Stomach (tissue), 9 donors: ENCODE data around the gene SLC26A2. TPM values are rescaled to one million over a fixed set of nuclear protein-coding genes. Genes with fewer than 3 reads are reported as not detected.

Source experiments
- DNase-seq, 2 donors: peaks; one replicate each; pipeline versions ENCODE4 v3.0.0 to v3.0.0-alpha.2; 2013 to 2019
- H3K27ac ChIP-seq, 5 donors: fragments of 200-600 bp in 4 of 5; sonication (generic) in 4 of 5; one replicate each; pipeline ENCODE4 v1.5.1; 2013 to 2019; ENCODE audit warnings: mild to moderate bottlenecking in 1 of 5, moderate library complexity in 1 of 5
- H3K27me3 ChIP-seq, 3 donors: fragments of 200-600 bp; sonication (generic); one replicate each; pipeline ENCODE4 v1.5.1; 2017 to 2019; ENCODE audit warnings: mixed run types in 1 of 3
- H3K36me3 ChIP-seq, 4 donors: fragments of 200-600 bp; sonication (generic); 1 replicate in 3 of 4; 2 replicates in 1 of 4; pipeline ENCODE4 v1.5.1; 2016 to 2019
- H3K4me1 ChIP-seq, 4 donors: fragments of 200-600 bp; sonication (generic); one replicate each; pipeline ENCODE4 v1.5.1; 2016 to 2019
- H3K4me3 ChIP-seq, 4 donors: fragments of 200-600 bp; sonication (generic) in 3 of 4; one replicate each; pipeline ENCODE4 v1.5.1; 2016 to 2019; ENCODE audit warnings: mild to moderate bottlenecking in 1 of 4
- H3K9me3 ChIP-seq, 4 donors: fragments of 200-600 bp; sonication (generic); one replicate each; pipeline ENCODE4 v1.5.1; 2016 to 2019
- EP300 ChIP-seq: sonication (generic); formaldehyde crosslinking; IDR thresholded peaks from one replicate; pipeline ENCODE4 v1.6.1; 2017; ENCODE audit warnings: antibody characterized with exemption
- POLR2A ChIP-seq, 4 donors: fragments of 450-650 bp; IDR thresholded peaks; one replicate each; pipeline ENCODE4 v1.6.1; 2016; ENCODE audit warnings: antibody characterized with exemption in 4 of 4, control low read depth in 2 of 4, mild to moderate bottlenecking in 1 of 4, moderate library complexity in 1 of 4
- POLR2AphosphoS5 ChIP-seq, 3 donors: sonication (generic); formaldehyde crosslinking; IDR thresholded peaks; one replicate each; pipeline ENCODE4 v1.6.1; 2016; ENCODE audit warnings: antibody characterized with exemption in 3 of 3
- WGBS, 5 donors: extraction: QIAGEN DNeasy Blood & Tissue Kit in 3 of 5; methylation state at CpG; one replicate each; pipeline versions ENCODE4 v1.1.5 to v1.1.7; 2013 to 2018; 5-methylcytosine and 5-hydroxymethylcytosine counted together
- intact Hi-C: fragments of 100-400 bp; cut with DNase I; formaldehyde crosslinking; loops from one replicate; pipeline ENCODE4 v1.15.1; 2023; ENCODE audit warnings: low total_unique reads
- polyA plus RNA-seq, 3 donors: library from polyadenylated mRNA; stranded (reverse); fragments of 200-250 nt; gene quantifications; one replicate each; pipeline ENCODE4 v1.2.3, GENCODE V29; 2013
- total RNA-seq, 5 donors: library from RNA; depleted of rRNA; stranded (reverse); fragments of >200 nt; gene quantifications; one replicate each; pipeline versions ENCODE4 v1.1.0 to v1.2.3, GENCODE V29; 2014 to 2016
- TF ChIP-seq, protein P1 (sequence below), 7 experiments: fragments of 450-650 bp in 4 of 7; fragments of 200-600 bp in 3 of 7; sonication (generic) in 3 of 7; IDR thresholded peaks; one replicate each; pipeline ENCODE4 v1.5.1; 2016 to 2019; ENCODE audit warnings: antibody characterized with exemption in 7 of 7, control low read depth in 2 of 7, mild to moderate bottlenecking in 1 of 7
- donor health status: healthy with polysubstance abuse.
- donor health status: Bipolar disorder and iron deficiency.
- donor health status: healthy.

The SLC26A2 gene
- total and polyA plus RNA-seq, 8 donors = 0.81 to 135 (median 7.5) TPM

DNA sequence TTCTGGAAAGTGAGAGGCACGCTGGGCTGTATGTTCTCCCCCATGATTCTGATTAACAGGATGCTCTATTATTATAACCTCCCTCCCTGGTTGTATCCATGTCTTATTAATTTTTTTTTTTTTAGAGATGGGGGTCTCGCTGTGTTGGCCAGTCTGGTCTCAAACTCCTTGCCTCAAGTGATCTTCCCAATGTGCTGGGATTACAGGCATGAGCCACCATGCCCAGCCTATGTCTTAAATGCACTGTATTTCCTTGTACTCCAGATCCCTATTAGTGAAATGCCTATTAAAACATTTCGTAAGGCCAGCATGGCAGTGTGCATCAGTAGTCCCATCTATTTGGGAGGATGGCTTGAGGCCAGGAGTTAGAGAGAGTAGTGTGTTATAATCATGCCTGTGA lies 32.9 kb downstream of the SLC26A2 start:
- WGBS, 5 donors = 90 to 94% (median 92%) methylated on average over 3 of the region's 3 CpGs
- Histone ChIP-seq H3K9me3 (no peaks in the 10 kb centered on the region), H3K36me3 (peaks cover 0 to 27% (median 21%) of the 10 kb centered on the region in 4 donors), H3K27me3 (no peaks in the 10 kb centered on the region), H3K4me1 (peaks cover 0 to 5% (median 0%) of the 10 kb centered on the region in 4 donors), H3K4me3 (no peak overlapping the region), H3K27ac (no peak overlapping the region)
- TF ChIP-seq POLR2AphosphoS5 (IDR thresholded peaks at IDR 0.05) (no peak), EP300 (no peak), POLR2A (IDR thresholded peaks at IDR 0.05) (no peak)
- TF ChIP-seq, protein P1, sequence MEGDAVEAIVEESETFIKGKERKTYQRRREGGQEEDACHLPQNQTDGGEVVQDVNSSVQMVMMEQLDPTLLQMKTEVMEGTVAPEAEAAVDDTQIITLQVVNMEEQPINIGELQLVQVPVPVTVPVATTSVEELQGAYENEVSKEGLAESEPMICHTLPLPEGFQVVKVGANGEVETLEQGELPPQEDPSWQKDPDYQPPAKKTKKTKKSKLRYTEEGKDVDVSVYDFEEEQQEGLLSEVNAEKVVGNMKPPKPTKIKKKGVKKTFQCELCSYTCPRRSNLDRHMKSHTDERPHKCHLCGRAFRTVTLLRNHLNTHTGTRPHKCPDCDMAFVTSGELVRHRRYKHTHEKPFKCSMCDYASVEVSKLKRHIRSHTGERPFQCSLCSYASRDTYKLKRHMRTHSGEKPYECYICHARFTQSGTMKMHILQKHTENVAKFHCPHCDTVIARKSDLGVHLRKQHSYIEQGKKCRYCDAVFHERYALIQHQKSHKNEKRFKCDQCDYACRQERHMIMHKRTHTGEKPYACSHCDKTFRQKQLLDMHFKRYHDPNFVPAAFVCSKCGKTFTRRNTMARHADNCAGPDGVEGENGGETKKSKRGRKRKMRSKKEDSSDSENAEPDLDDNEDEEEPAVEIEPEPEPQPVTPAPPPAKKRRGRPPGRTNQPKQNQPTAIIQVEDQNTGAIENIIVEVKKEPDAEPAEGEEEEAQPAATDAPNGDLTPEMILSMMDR (IDR thresholded peaks at IDR 0.05) = no peak
- no peak for DNase-seq
- intact Hi-C loops = loop anchor here (5.0 to 10.0 kb wide), 2 partner anchors 161 to 359 kb away; no protein-coding TSS in a partner anchor

DNA sequence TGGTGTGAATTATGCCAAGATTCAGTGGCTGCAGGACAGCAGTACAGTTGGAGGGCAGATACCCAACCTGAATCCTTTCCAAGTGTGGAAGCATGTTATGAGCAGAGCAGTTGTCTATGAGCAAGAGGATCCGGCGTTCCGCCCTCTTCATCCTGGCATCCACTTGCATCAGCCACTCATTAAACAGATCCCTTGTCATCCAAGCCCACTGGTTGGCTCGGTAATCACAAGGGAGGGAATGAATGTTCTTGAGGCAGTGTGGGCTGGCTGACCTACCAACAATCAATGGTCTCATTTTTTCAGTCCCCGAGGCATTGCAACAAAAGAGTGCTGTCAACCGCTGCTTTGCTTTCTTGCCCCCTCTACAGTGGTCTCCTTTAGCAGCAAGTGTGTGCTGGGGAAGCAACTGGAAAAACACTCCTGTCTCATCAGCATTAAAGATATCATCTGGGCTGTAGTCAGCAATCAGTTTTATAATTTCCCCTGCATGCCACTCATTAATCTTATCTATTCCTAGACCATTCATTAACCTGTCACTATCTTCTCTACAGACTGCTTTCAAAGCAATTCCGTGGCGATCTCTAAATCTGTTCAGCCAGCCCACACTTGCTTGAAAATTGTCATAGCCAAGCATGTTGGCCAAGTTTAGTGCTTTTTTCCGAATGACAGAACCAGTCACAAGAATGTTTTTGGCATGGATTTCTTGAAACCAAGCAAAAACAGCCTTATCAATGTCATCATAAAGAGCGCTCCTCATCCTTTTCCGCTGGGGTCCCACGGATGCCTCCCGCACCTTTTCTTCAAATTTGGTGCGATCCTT lies 35.0 kb downstream of the SLC26A2 start:
- DNase-seq = no peak
- H3K27ac ChIP-seq = no peak overlapping the region
- peaks cover 0 to 27% (median 21%) of the 10 kb centered on the region in 4 donors for H3K36me3 ChIP-seq
- H3K27me3 ChIP-seq = no peaks in the 10 kb centered on the region
- intact Hi-C loops = loop anchor here (10.0 kb wide), 1 partner anchor 361 kb away; no protein-coding TSS in a partner anchor
- H3K9me3 ChIP-seq = no peaks in the 10 kb centered on the region
- H3K4me1 ChIP-seq = peaks cover 7 to 18% (median 11%) of the 10 kb centered on the region in 4 donors
- no peak for TF ChIP-seq POLR2A (IDR thresholded peaks at IDR 0.05)
- TF ChIP-seq, protein P1 (IDR thresholded peaks at IDR 0.05) = no peak
- TF ChIP-seq POLR2AphosphoS5 (IDR thresholded peaks at IDR 0.05) = no peak
- TF ChIP-seq EP300 = no peak
- WGBS, 5 donors = 87 to 95% (median 90%) methylated on average over 14 of the region's 14 CpGs
- no peak overlapping the region for H3K4me3 ChIP-seq

DNA sequence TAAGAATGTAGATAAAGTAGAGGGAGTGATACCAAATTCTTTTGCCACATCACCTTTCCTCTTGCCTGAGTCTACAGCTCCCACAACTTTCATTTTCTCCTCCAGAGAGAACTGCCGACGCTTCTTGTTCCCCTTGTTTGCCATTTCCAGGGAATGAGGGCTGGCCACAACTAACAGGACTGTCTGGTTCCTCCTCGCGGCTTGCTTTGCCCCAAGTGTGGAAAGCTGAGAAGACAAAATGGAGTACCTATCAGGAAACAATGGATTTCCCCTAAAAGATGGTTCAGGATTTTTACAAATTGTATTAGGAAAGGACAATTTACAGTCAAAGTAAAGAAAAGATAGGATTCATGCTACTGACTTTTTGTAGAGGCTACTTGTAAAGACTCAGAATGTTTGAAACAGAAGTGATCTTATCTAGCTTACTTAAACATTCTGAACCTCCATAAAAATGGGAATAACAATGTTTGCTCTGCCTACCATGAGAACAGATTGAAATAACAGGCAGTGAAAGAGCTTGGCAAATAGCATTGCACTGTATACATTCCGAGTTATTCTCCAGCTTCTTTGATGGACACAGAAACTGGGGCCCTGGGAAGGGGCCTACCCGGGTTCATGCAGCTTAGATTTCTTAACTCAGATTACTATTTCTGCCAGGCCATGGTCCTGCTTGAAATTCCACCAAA lies 35.8 kb downstream of the SLC26A2 start:
- intact Hi-C loops = loop anchor here (10.0 kb wide), 1 partner anchor 362 kb away; no protein-coding TSS in a partner anchor
- Histone ChIP-seq H3K4me3 (no peak overlapping the region), H3K36me3 (peaks cover 0 to 27% (median 21%) of the 10 kb centered on the region in 4 donors), H3K4me1 (peaks cover 7 to 20% (median 13%) of the 10 kb centered on the region in 4 donors), H3K27ac (no peak overlapping the region), H3K27me3 (no peaks in the 10 kb centered on the region), H3K9me3 (no peaks in the 10 kb centered on the region)
- no peak for TF ChIP-seq EP300
- TF ChIP-seq, protein P1 (IDR thresholded peaks at IDR 0.05) = no peak
- TF ChIP-seq POLR2AphosphoS5 (IDR thresholded peaks at IDR 0.05) = no peak
- TF ChIP-seq POLR2A (IDR thresholded peaks at IDR 0.05) = no peak
- DNase-seq = peak in 1 of 2 donors; percentile 19
- WGBS, 5 donors = 45 to 70% (median 60%) methylated on average over 6 of the region's 6 CpGs

DNA sequence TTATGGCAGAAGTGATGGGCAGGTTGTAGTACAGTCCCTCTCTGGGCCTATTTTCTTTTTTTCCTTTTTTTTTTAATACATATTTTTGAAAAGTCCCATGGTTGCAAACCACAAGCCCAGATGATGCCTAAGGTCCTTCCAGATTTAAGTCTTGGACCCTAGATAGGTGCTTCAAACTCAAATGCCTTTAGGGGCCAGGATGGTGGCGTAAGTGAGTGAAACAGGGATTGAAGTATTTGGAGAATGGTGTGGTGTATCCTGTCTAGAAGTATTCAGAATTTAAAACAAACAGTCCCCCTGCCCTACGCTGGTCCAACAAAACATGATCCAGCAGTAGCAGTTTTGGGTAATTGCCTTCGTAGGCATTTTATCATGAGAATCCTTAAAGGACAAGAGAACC lies 37.7 kb downstream of the SLC26A2 start:
- H3K4me3 ChIP-seq = no peak overlapping the region
- H3K27ac ChIP-seq = no peak overlapping the region
- intact Hi-C loops = loop anchor here (10.0 kb wide), 1 partner anchor 363 kb away; no protein-coding TSS in a partner anchor
- no peaks in the 10 kb centered on the region for H3K27me3 ChIP-seq
- no peak for TF ChIP-seq POLR2AphosphoS5 (IDR thresholded peaks at IDR 0.05)
- TF ChIP-seq, protein P1 (IDR thresholded peaks at IDR 0.05) = no peak
- TF ChIP-seq EP300 = no peak
- no peak for TF ChIP-seq POLR2A (IDR thresholded peaks at IDR 0.05)
- peaks cover 0 to 27% (median 21%) of the 10 kb centered on the region in 4 donors for H3K36me3 ChIP-seq
- H3K9me3 ChIP-seq = no peaks in the 10 kb centered on the region
- DNase-seq = no peak
- peaks cover 22 to 39% (median 32%) of the 10 kb centered on the region in 4 donors for H3K4me1 ChIP-seq
- 92 to 100% (median 99%) methylated on average over 3 of the region's 3 CpGs for WGBS, 5 donors
